H1 (cell line): ENCODE results near the gene LNX2. TPM values are rescaled to one million over a fixed set of nuclear protein-coding genes. Genes with fewer than 3 reads are reported as not detected.

Experiments
- CTCF ChIA-PET: fragments of 300-600 bp; sonication (Branson Sonifier 250); formaldehyde crosslinking; loops from one replicate; lab custom pipeline; 2021; ENCODE audit not compliant: partially characterized antibody; lab: Charles Lee
- POLR2A ChIA-PET: fragments of 300-600 bp; sonication (Branson Sonifier 250); formaldehyde crosslinking; loops from one replicate; lab custom pipeline; 2021; ENCODE audit warnings: inconsistent platforms; ENCODE audit not compliant: partially characterized antibody; lab: Charles Lee
- DNase-seq, 2 experiments: peaks; one replicate each; pipeline versions ENCODE4 v3.0.0 to v3.0.0-alpha.2; 2010 to 2022; ENCODE audit warnings: low spot score in 2 of 2, low read depth in 1 of 2, mixed read lengths in 1 of 2
- FAIRE-seq: peaks from 2 replicates; lab custom pipeline; 2011; peaks lifted over from hg19 to GRCh38; lab: Jason Lieb, UNC
- H2AFZ ChIP-seq: 2 replicates; pipeline ENCODE4 v1.8.1; 2012; ENCODE audit warnings: low read length, inconsistent platforms
- H2AK5ac ChIP-seq: 2 replicates; pipeline ENCODE4 v1.6.1; 2013; ENCODE audit warnings: low read depth, low read length
- H2BK120ac ChIP-seq: replicated peaks from 2 replicates; pipeline ENCODE3; 2013; ENCODE audit warnings: low read depth, low read length, inconsistent platforms
- H2BK12ac ChIP-seq: 2 replicates; pipeline ENCODE4 v1.6.1; 2013; ENCODE audit warnings: low read depth, low read length
- H2BK15ac ChIP-seq: 2 replicates; pipeline ENCODE4 v1.6.1; 2013; ENCODE audit warnings: low read length
- H2BK20ac ChIP-seq: 2 replicates; pipeline ENCODE4 v1.6.1; 2013; ENCODE audit warnings: low read length
- H2BK5ac ChIP-seq: 2 replicates; pipeline ENCODE4 v1.6.1; 2013; ENCODE audit warnings: low read depth, low read length
- H3K14ac ChIP-seq: 2 replicates; pipeline ENCODE4 v1.6.1; 2013; ENCODE audit warnings: inconsistent platforms; ENCODE audit not compliant: insufficient read length
- H3K18ac ChIP-seq: 2 replicates; pipeline ENCODE4 v1.6.1; 2013; ENCODE audit warnings: low read length; ENCODE audit errors: extremely low read depth
- H3K23ac ChIP-seq: 2 replicates; pipeline ENCODE4 v1.6.1; 2013; ENCODE audit warnings: inconsistent platforms; ENCODE audit not compliant: insufficient read length
- H3K23me2 ChIP-seq: 2 replicates; pipeline ENCODE4 v1.6.1; 2013; ENCODE audit warnings: low read depth, low read length
- H3K27ac ChIP-seq: 2 replicates; pipeline ENCODE4 v1.6.1; 2011; ENCODE audit warnings: low read depth, low read length, inconsistent platforms
- H3K27me3 ChIP-seq, 4 experiments: replicated peaks in 1 of 4; 1 replicate in 1 of 4; 2 replicates in 3 of 4; pipeline versions ENCODE4 v1.6.1 to v1.8.1; 2011 to 2013; ENCODE audit warnings: low read length in 3 of 4, mild to moderate bottlenecking in 3 of 4, inconsistent platforms in 2 of 4, mixed read lengths in 2 of 4, moderate library complexity in 1 of 4; ENCODE audit not compliant: control insufficient read depth in 3 of 4, insufficient read depth in 3 of 4; ENCODE audit errors: extremely low read depth in 1 of 4
- H3K36me3 ChIP-seq, 4 experiments: 2 replicates each; pipeline versions ENCODE4 v1.6.1 to v1.8.1; 2011 to 2013; ENCODE audit warnings: mild to moderate bottlenecking in 4 of 4, low read length in 3 of 4, moderate library complexity in 2 of 4, control low read depth in 1 of 4, inconsistent platforms in 1 of 4; ENCODE audit not compliant: insufficient read depth in 4 of 4, control insufficient read depth in 2 of 4
- H3K4ac ChIP-seq: replicated peaks from 2 replicates; pipeline ENCODE3; 2013; ENCODE audit warnings: low read length, low read depth, mixed read lengths, inconsistent platforms; ENCODE audit not compliant: insufficient read length
- H3K4me1 ChIP-seq, 4 experiments: replicated peaks in 1 of 4; 1 replicate in 1 of 4; 2 replicates in 3 of 4; pipeline versions ENCODE4 v1.6.1 to v1.8.1; 2011 to 2013; ENCODE audit warnings: low read length in 3 of 4, inconsistent platforms in 2 of 4, mixed read lengths in 1 of 4; ENCODE audit not compliant: insufficient read depth in 4 of 4, control insufficient read depth in 3 of 4
- H3K4me2 ChIP-seq, 2 experiments: 2 replicates each; pipeline versions ENCODE4 v1.6.1 to v1.8.1; 2011 to 2013; ENCODE audit warnings: low read depth in 2 of 2, low read length in 2 of 2, control low read depth in 1 of 2, inconsistent platforms in 1 of 2, mild to moderate bottlenecking in 1 of 2; ENCODE audit not compliant: insufficient read depth in 1 of 2
- H3K4me3 ChIP-seq, 4 experiments: fragments of 200-600, 300-600 bp in 1 of 4; sonication (generic), shearing (Covaris generic), sonication (Bioruptor Twin) in 1 of 4; 2 replicates each; pipeline versions ENCODE4 v1.5.1 to v1.8.1; 2011 to 2016; ENCODE audit warnings: low read length in 4 of 4, low read depth in 3 of 4, control low read depth in 2 of 4, inconsistent platforms in 2 of 4, mild to moderate bottlenecking in 2 of 4, mixed read lengths in 1 of 4, moderate library complexity in 1 of 4; ENCODE audit not compliant: insufficient read depth in 2 of 4; ENCODE audit errors: extremely low read depth in 1 of 4
- H3K56ac ChIP-seq: replicated peaks from 2 replicates; pipeline ENCODE3; 2013; ENCODE audit warnings: low read depth, mild to moderate bottlenecking, mixed read lengths, low read length, inconsistent platforms; ENCODE audit not compliant: insufficient read length
- H3K79me1 ChIP-seq: 2 replicates; pipeline ENCODE4 v1.6.1; 2013; ENCODE audit warnings: low read depth, low read length, control low read depth
- H3K79me2 ChIP-seq, 2 experiments: 2 replicates each; pipeline versions ENCODE4 v1.6.1 to v1.8.1; 2012 to 2013; ENCODE audit warnings: low read length in 2 of 2, mild to moderate bottlenecking in 2 of 2, inconsistent platforms in 1 of 2; ENCODE audit not compliant: insufficient read depth in 2 of 2, control insufficient read depth in 1 of 2
- H3K9ac ChIP-seq, 4 experiments: replicated peaks in 1 of 4; 1 replicate in 1 of 4; 2 replicates in 3 of 4; pipeline versions ENCODE4 v1.6.1 to v1.8.1; 2011 to 2013; ENCODE audit warnings: low read depth in 3 of 4, low read length in 3 of 4, control low read depth in 2 of 4, mild to moderate bottlenecking in 2 of 4, moderate library complexity in 2 of 4, inconsistent platforms in 1 of 4; ENCODE audit errors: extremely low read depth in 1 of 4
- H3K9me3 ChIP-seq, 2 experiments: 2 replicates each; pipeline versions ENCODE4 v1.6.1 to v1.8.1; 2012 to 2013; ENCODE audit warnings: mild to moderate bottlenecking in 2 of 2, moderate library complexity in 2 of 2, control low read depth in 1 of 2, inconsistent platforms in 1 of 2, low read depth in 1 of 2, low read length in 1 of 2, mixed read lengths in 1 of 2; ENCODE audit not compliant: insufficient read depth in 2 of 2
- H4K20me1 ChIP-seq, 2 experiments: replicated peaks in 1 of 2; 2 replicates each; pipeline versions ENCODE3 to v1.8.1; 2011 to 2013; ENCODE audit warnings: inconsistent platforms in 2 of 2, low read length in 2 of 2, mild to moderate bottlenecking in 1 of 2; ENCODE audit not compliant: insufficient read depth in 2 of 2, control insufficient read depth in 1 of 2
- H4K5ac ChIP-seq: 2 replicates; pipeline ENCODE4 v1.6.1; 2013; ENCODE audit warnings: low read length, low read depth, mixed read lengths, inconsistent platforms; ENCODE audit not compliant: insufficient read length
- H4K8ac ChIP-seq: 2 replicates; pipeline ENCODE4 v1.8.0; 2013; ENCODE audit warnings: mild to moderate bottlenecking, moderate library complexity, low read length, inconsistent platforms; ENCODE audit not compliant: insufficient read depth; ENCODE audit errors: extremely low read depth
- H4K91ac ChIP-seq: replicated peaks from 2 replicates; pipeline ENCODE3; 2013; ENCODE audit warnings: low read length, mixed read lengths, inconsistent platforms; ENCODE audit not compliant: insufficient read length
- CHD1 ChIP-seq: IDR thresholded peaks from 2 replicates; pipeline ENCODE4 v1.6.1; 2012; ENCODE audit warnings: low read depth, low read length, improper control_type of control experiment
- EGR1 ChIP-seq: IDR thresholded peaks from 2 replicates; pipeline ENCODE4 v1.6.1; 2011; ENCODE audit warnings: low read depth, low read length, borderline replicate concordance
- KDM5A ChIP-seq: fragments of 200-600 bp; IDR thresholded peaks from 2 replicates; pipeline ENCODE4 v1.7.1; 2012; ENCODE audit warnings: mild to moderate bottlenecking, low read length, inconsistent platforms, mixed read lengths
- MAFK ChIP-seq: IDR thresholded peaks from 2 replicates; pipeline ENCODE4 v1.6.1; 2012; ENCODE audit warnings: low read depth, mild to moderate bottlenecking, improper control_type of control experiment, low read length
- NRF1 ChIP-seq: IDR thresholded peaks from 2 replicates; pipeline ENCODE4 v1.6.1; 2011; ENCODE audit warnings: mild to moderate bottlenecking, low read depth, low read length, improper control_type of control experiment
- POLR2AphosphoS5 ChIP-seq: IDR thresholded peaks from 2 replicates; pipeline ENCODE4 v1.6.1; 2011; ENCODE audit warnings: low read depth, low read length
- RFX5 ChIP-seq: IDR thresholded peaks from 2 replicates; pipeline ENCODE4 v1.6.1; 2011; ENCODE audit warnings: low read depth, low read length, improper control_type of control experiment, borderline replicate concordance
- SP1 ChIP-seq: IDR thresholded peaks from 2 replicates; pipeline ENCODE4 v1.6.1; 2011; ENCODE audit warnings: low read depth, low read length
- TCF12 ChIP-seq: IDR thresholded peaks from 2 replicates; pipeline ENCODE4 v1.6.1; 2011; ENCODE audit warnings: low read depth, mild to moderate bottlenecking, low read length
- TEAD4 ChIP-seq: IDR thresholded peaks from 2 replicates; pipeline ENCODE4 v1.6.1; 2012; ENCODE audit warnings: low read depth, low read length, inconsistent platforms, mixed read lengths
- YY1 ChIP-seq: IDR thresholded peaks from 2 replicates; pipeline ENCODE4 v1.6.1; 2011; ENCODE audit warnings: low read depth, mild to moderate bottlenecking, low read length
- ZNF274 ChIP-seq: IDR thresholded peaks from 2 replicates; pipeline ENCODE4 v1.7.0; 2012; ENCODE audit warnings: low read length, borderline replicate concordance; ENCODE audit errors: extremely low read depth
- WGBS, 2 experiments: shearing (Covaris generic) in 1 of 2; methylation state at CpG; one replicate each; pipeline versions ENCODE4 v1.1.6 to v1.1.7; 2013 to 2015; ENCODE audit warnings: low lambda C conversion rate in 2 of 2, mixed read lengths in 2 of 2, inconsistent platforms in 1 of 2, low coverage in 1 of 2, missing lambda C conversion rate in 1 of 2; ENCODE audit not compliant: insufficient replicate concordance in 2 of 2, insufficient coverage in 1 of 2, insufficient read length in 1 of 2; ENCODE audit errors: extremely low coverage in 1 of 2, missing lambda C conversion rate in 1 of 2; 5-methylcytosine and 5-hydroxymethylcytosine counted together
- polyA plus RNA-seq, 7 experiments: library from polyadenylated mRNA; depleted of rRNA in 3 of 7; stranded (reverse) in 5 of 7; unstranded in 2 of 7; fragments of >200 nt in 5 of 7; fragments of 200-250 nt in 2 of 7; gene quantifications; 1 replicate in 5 of 7; 2 replicates in 1 of 7; 4 replicates in 1 of 7; pipeline versions ENCODE4 v1.2.1 to v1.2.3, GENCODE V29; 2011 to 2013; ENCODE audit warnings: missing spikeins in 2 of 7, mixed read lengths in 2 of 7
- total RNA-seq: library from RNA; stranded (reverse); fragmentation: NEBNext Ultra II Directional; extraction: Animal tissue kit (Norgen Biotek cat#: 25700); gene quantifications from 2 replicates; pipeline ENCODE4 v1.2.1, GENCODE V29; 2021
- TF ChIP-seq, protein P1 (sequence below), 3 experiments: IDR thresholded peaks; 1 replicate in 2 of 3; 2 replicates in 1 of 3; pipeline versions ENCODE4 v1.5.1 to v1.6.1; 2011; ENCODE audit warnings: low read length in 3 of 3, mild to moderate bottlenecking in 3 of 3, inconsistent platforms in 2 of 3, low read depth in 1 of 3, moderate library complexity in 1 of 3; ENCODE audit not compliant: insufficient read depth in 1 of 3; ENCODE audit errors: control extremely low read depth in 1 of 3

The LNX2 gene
- total and polyA plus RNA-seq, 2 of the 8 experiments (the other 6 are each of a cell fraction or from before 2014, with no cell fraction given): 6.4 to 13.9 TPM

DNA sequence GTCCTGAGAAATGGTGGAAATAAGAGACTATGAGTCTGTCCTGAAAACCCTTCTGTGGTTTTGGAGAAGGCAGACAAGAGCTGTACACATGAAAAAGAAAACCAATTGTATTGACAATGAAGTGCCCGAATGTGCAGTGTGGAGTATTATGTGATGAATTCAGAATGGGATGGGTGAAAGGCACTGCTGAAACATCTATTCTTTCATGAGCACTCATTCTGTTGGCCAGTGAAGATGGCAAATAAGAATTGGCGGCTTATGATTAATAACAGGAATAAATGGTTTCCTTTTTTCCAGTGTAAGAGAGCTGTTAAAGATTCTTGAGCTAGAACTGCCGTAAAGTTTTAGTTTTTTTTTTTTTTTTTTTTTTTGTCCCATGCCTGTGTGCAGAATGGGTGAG lies 7.1 kb upstream of the LNX2 start:
- H2BK120ac ChIP-seq: no peak overlapping the region
- H4K20me1 ChIP-seq: peaks cover 10 to 19% of the 10 kb centered on the region in 2 experiments
- H4K5ac ChIP-seq: no peak overlapping the region
- no peak overlapping the region for H2BK15ac ChIP-seq
- H2AFZ ChIP-seq: no peak overlapping the region
- H3K79me2 ChIP-seq: peaks cover 11 to 87% of the 10 kb centered on the region in 2 experiments; a peak in 3 of 4 replicates
- no peak overlapping the region for H4K91ac ChIP-seq
- no peaks in the 10 kb centered on the region; the same call in 1 of the 2 replicates for H3K23me2 ChIP-seq
- no peak overlapping the region for H3K9ac ChIP-seq
- no peak overlapping the region for H3K4ac ChIP-seq
- FAIRE-seq (no peak), DNase-seq (no peak)
- CTCF ChIA-PET: interaction anchor here (0.6 kb wide), 2 partner anchors 260 to 430 kb away, joined by 3 read pairs; no protein-coding TSS in a partner anchor
- H3K4me2 ChIP-seq: no peak overlapping the region
- H3K4me1 ChIP-seq: peaks cover 3 to 8% (median 7%) of the 10 kb centered on the region in 4 experiments; a peak in 6 of 7 replicates
- no peak overlapping the region for H3K56ac ChIP-seq
- H3K79me1 ChIP-seq: peaks cover 13% of the 10 kb centered on the region
- H3K36me3 ChIP-seq: peaks cover 8 to 32% (median 14%) of the 10 kb centered on the region in 4 experiments
- TF ChIP-seq, protein P1, sequence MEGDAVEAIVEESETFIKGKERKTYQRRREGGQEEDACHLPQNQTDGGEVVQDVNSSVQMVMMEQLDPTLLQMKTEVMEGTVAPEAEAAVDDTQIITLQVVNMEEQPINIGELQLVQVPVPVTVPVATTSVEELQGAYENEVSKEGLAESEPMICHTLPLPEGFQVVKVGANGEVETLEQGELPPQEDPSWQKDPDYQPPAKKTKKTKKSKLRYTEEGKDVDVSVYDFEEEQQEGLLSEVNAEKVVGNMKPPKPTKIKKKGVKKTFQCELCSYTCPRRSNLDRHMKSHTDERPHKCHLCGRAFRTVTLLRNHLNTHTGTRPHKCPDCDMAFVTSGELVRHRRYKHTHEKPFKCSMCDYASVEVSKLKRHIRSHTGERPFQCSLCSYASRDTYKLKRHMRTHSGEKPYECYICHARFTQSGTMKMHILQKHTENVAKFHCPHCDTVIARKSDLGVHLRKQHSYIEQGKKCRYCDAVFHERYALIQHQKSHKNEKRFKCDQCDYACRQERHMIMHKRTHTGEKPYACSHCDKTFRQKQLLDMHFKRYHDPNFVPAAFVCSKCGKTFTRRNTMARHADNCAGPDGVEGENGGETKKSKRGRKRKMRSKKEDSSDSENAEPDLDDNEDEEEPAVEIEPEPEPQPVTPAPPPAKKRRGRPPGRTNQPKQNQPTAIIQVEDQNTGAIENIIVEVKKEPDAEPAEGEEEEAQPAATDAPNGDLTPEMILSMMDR (IDR thresholded peaks at IDR 0.05; ENCODE audit: control extremely low read depth in 1 of 3, insufficient read depth in 1 of 3, low read depth in 1 of 3, low read length in 3 of 3): no peak
- TF ChIP-seq YY1: no peak
- no peak for TF ChIP-seq TEAD4
- no peak for TF ChIP-seq POLR2AphosphoS5
- no peak for TF ChIP-seq CHD1
- no peak for TF ChIP-seq RFX5
- TF ChIP-seq NRF1: no peak
- no peak for TF ChIP-seq EGR1
- TF ChIP-seq KDM5A: no peak
- no peak for TF ChIP-seq MAFK
- TF ChIP-seq SP1: no peak
- TF ChIP-seq TCF12: no peak
- TF ChIP-seq ZNF274: no peak
- no peaks in the 10 kb centered on the region for H3K27me3 ChIP-seq
- no peak overlapping the region for H3K27ac ChIP-seq
- H3K9me3 ChIP-seq: no peaks in the 10 kb centered on the region
- H3K23ac ChIP-seq: no peak overlapping the region
- H2BK20ac ChIP-seq: no peak overlapping the region
- WGBS, 2 experiments: 86% methylated on average over 2 of the region's 3 CpGs; no CpG with 5 or more reads in 1 of the 2 experiments
- no peak overlapping the region for H3K14ac ChIP-seq
- H3K4me3 ChIP-seq: no peak overlapping the region
- H3K18ac ChIP-seq: no peak overlapping the region
- H4K8ac ChIP-seq: no peak overlapping the region
- no peak overlapping the region for H2AK5ac ChIP-seq
- no peak overlapping the region for H2BK5ac ChIP-seq
- no peak overlapping the region for H2BK12ac ChIP-seq
- POLR2A ChIA-PET: interaction anchor here (0.6 kb wide), 1 partner anchor 203 kb away, joined by 3 read pairs; no protein-coding TSS in a partner anchor
